Fibroblast of the aortic adventitia (primary cell): ENCODE results near the gene RRP15. TPM values are rescaled to one million over a fixed set of nuclear protein-coding genes. Genes with fewer than 3 reads are reported as not detected.

Experiments used
- DNase-seq: peaks from one replicate; pipeline ENCODE4 v3.0.0-alpha.2; 2010; ENCODE audit warnings: low read depth
- H3K4me3 ChIP-seq: 2 replicates; pipeline ENCODE4 v1.5.1; 2011; ENCODE audit warnings: low read depth, mild to moderate bottlenecking, control low read depth, low read length, moderate library complexity
- total RNA-seq: library from RNA; depleted of rRNA; stranded (reverse); fragments of >200 nt; gene quantifications from 2 replicates; pipeline ENCODE4 v1.2.3, GENCODE V29; 2012; ENCODE audit warnings: low replicate concordance
- TF ChIP-seq, protein P1 (sequence below): IDR thresholded peaks from 2 replicates; pipeline ENCODE4 v1.5.1; 2011; ENCODE audit warnings: mild to moderate bottlenecking, low read length, control low read depth, inconsistent platforms; ENCODE audit not compliant: insufficient read depth

The RRP15 gene
- total RNA-seq, 1 donor: 10.0 TPM

DNA sequence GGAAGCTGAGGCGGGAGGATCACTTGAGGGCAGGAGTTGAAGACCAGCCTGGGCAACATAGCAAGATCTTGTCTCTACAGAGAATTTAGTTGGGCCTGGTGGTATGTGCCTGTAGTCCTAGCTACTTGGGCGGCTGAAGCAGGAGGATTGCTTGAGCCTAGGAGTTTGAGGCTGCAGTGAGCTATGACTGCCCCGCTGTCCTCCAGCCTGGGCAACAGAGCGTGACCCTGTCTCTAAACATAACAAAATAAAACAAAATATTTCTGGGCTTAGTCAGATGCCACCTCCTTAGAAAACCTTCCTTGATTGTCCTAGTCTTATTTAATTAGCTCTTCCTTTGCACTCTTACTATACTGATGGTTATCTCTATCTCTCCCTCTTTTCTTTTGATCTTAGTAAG lies 68.6 kb downstream of the RRP15 start:
- no peak for DNase-seq
- no peak overlapping the region for H3K4me3 ChIP-seq
- TF ChIP-seq, protein P1, sequence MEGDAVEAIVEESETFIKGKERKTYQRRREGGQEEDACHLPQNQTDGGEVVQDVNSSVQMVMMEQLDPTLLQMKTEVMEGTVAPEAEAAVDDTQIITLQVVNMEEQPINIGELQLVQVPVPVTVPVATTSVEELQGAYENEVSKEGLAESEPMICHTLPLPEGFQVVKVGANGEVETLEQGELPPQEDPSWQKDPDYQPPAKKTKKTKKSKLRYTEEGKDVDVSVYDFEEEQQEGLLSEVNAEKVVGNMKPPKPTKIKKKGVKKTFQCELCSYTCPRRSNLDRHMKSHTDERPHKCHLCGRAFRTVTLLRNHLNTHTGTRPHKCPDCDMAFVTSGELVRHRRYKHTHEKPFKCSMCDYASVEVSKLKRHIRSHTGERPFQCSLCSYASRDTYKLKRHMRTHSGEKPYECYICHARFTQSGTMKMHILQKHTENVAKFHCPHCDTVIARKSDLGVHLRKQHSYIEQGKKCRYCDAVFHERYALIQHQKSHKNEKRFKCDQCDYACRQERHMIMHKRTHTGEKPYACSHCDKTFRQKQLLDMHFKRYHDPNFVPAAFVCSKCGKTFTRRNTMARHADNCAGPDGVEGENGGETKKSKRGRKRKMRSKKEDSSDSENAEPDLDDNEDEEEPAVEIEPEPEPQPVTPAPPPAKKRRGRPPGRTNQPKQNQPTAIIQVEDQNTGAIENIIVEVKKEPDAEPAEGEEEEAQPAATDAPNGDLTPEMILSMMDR: no peak

DNA sequence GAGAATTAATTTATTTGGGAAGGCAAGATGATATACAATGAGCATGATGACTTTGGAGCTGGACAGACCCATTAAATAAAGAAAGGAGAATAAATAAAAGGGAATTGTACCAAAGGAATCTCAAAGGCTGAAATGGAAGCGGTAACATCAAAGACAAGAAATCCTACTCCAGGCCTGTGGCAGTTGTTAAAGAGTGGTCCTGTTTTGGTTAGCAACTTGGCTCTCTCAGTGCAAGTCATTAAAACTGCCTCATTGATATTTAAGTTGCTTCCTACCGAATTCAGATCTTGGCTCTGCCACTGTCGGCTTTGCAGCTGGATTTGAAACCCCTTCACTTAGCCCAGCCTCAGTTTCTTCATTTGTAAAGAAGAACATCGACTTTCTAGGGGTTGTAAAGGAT lies 70.2 kb downstream of the RRP15 start:
- DNase-seq: no peak
- TF ChIP-seq, protein P1: no peak
- no peak overlapping the region for H3K4me3 ChIP-seq

DNA sequence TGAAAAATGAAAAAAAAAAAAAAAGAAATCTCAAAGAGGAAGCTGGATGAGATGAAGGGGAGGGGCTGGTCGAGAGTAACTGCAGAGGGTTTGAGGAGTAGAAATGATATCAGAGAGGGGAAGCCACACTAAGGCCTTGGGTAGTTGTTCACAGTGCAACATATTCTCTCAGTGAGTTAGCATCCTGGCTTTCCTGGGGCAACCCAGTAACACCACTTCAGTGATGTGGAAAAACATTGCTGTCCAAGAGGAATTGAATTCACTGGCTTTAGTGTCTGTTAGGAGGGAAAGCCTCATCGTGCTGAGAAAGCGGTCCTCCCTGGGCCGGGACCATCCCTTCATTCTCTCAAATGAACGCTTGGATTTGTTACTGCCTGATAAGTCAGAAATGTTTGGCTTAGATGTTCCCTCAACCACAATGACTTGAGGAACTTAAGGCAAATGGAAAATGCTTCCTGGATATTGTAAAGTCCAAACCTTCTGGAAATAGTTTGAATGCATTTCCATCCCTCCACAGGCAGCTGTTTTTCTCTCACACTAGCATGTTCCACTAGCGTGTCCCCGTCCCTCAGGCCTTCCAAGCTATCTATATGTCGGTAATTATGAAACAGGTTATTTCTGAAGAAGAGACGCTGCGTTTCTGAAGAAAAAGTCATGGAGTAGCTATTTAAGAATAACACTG lies 72.3 kb downstream of the RRP15 start:
- peak; percentile 84 for DNase-seq
- peak overlapping the region; percentile 23 for H3K4me3 ChIP-seq
- TF ChIP-seq, protein P1: no peak

DNA sequence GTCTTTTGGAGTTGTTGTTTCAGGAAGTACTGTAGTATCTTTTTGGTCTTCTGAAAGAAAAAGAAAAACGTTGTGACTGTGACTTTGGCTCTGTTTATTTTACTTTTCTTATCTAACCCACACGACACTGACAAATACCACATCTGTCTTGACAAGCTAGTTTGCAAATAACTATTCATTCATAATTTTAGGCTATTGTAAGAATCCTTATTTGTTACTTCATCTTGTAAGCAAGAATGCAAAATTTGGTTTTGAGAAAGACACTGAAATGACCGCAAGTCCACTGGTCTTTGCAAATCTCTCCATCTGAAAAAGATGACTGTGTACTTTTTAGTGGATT lies 72.8 kb downstream of the RRP15 start:
- peak; percentile 47 for DNase-seq
- TF ChIP-seq, protein P1: no peak
- H3K4me3 ChIP-seq: no peak overlapping the region

DNA sequence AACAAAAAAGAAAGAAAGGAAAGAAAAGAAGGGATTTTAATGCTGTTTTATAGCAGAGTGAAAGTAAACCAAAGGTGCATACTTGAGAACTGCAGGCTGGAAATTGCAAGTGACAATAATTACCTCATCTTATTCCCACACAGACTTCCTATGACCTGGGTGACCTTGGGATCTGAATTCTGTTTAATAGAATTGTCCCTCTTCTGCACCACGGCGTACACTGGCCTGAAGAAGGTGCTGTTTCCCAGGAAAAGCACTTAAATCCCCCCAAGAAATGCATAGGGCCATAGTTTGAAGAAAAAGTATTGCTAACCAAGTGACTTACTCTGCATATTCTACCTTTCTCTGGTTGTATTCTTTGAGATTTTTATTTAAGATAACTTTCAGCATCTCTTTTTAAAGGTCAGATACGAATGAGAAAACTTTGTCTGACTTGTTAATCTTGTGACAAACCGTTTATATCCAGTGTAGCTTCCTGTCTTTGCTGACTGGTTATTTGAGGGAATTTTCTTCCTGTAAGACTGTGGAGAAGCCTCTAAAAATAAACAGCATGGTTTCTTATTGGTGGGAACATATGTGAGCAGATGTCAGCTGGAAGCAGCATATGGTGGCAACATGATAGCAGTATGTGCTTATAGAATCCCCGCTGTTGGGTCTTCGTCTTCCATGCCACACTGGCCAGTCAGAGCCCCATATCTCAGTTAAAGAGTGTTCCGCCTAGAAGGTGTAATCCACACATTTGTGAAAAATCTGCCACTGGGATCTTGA lies 76.4 kb downstream of the RRP15 start:
- DNase-seq: peak; percentile 73
- H3K4me3 ChIP-seq: no peak overlapping the region
- TF ChIP-seq, protein P1: peak; percentile 70

DNA sequence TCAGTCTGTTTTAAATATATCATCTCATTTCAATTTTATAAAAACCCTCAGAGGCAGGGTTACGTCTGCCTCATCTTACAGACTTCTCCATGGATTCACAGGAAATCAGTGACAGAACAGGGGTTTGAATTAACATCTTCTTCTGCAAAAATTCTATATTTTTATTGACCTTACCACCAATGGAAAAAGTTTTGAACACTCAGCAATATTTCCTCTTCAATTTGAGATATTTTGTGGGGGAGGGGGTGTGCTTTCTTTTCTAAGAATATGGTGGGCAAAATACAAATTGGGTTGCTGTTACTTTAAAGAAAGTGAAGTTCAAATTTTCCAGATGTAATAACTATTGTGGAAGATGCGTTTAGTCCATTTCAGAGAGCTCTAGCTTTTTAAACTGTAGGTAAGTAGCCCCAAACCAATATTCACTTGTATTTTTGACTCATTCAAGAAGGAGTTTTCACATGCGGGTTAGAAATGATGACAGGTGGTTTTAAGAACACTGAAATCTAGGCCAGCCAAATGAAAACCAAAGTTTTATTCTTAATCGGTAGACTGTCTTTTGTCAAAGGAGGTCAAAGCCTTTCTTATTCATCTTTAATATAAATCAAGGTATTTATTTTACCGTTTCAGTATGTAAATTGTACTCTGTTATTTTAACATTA lies 77.5 kb downstream of the RRP15 start:
- no peak overlapping the region for H3K4me3 ChIP-seq
- DNase-seq: no peak
- TF ChIP-seq, protein P1: no peak
